GM21723 (cell line): ENCODE data around the gene C6orf89.
"Not testable (repeated sequence)": the region's sequence is repeated elsewhere in the genome, so short reads cannot be mapped to it uniquely, and the experiment has no call there.

Experiments used
- ATAC-seq: cut with Tn5 transposase; IDR thresholded peaks from one replicate; pipeline ENCODE4 v1.9.1; 2021; ENCODE audit warnings: mild to moderate bottlenecking, moderate library complexity; ENCODE audit not compliant: unreplicated experiment

Gene C6orf89

GRCh38 chr6:36920049-36920448 is 34.3 kb downstream of the C6orf89 start:
- no peak for ATAC-seq

GRCh38 chr6:36920546-36920945 is 34.8 kb downstream of the C6orf89 start:
- no peak for ATAC-seq

- no peak for ATAC-seq
Observed at GRCh38 chr6:36924131-36924530, 38.4 kb downstream of the C6orf89 start.

- ATAC-seq, result no peak
Observed at GRCh38 chr6:36924778-36925374, 39.1 kb downstream of the C6orf89 start.

- ATAC-seq, result no peak
Observed at GRCh38 chr6:36925809-36926208, 40.1 kb downstream of the C6orf89 start.

GRCh38 chr6:36926708-36927513 is 41.2 kb downstream of the C6orf89 start:
- ATAC-seq, result no peak

- no peak for ATAC-seq
Observed at GRCh38 chr6:36927691-36928546, 42.2 kb downstream of the C6orf89 start.

- no peak for ATAC-seq
Observed at GRCh38 chr6:36928547-36928918, 42.8 kb downstream of the C6orf89 start.

- no peak for ATAC-seq
Observed at GRCh38 chr6:36929152-36929551, 43.4 kb downstream of the C6orf89 start.

- no peak for ATAC-seq
Observed at GRCh38 chr6:36929607-36930006, 43.9 kb downstream of the C6orf89 start.

GRCh38 chr6:36930483-36930882 is 44.7 kb downstream of the C6orf89 start:
- no peak for ATAC-seq

- no peak for ATAC-seq
Observed at GRCh38 chr6:36933102-36933501, 47.4 kb downstream of the C6orf89 start.

- ATAC-seq, result no peak
Observed at GRCh38 chr6:36933519-36933918, 47.8 kb downstream of the C6orf89 start.

GRCh38 chr6:36934901-36935300 is 49.1 kb downstream of the C6orf89 start:
- no peak for ATAC-seq

GRCh38 chr6:36936824-36937223 is 51.1 kb downstream of the C6orf89 start:
- no peak for ATAC-seq

GRCh38 chr6:36937896-36938295 is 52.1 kb downstream of the C6orf89 start:
- no peak for ATAC-seq

- no peak for ATAC-seq
Observed at GRCh38 chr6:36938536-36938935, 52.8 kb downstream of the C6orf89 start.

- ATAC-seq, result not testable (repeated sequence)
Observed at GRCh38 chr6:36939005-36939404, 53.3 kb downstream of the C6orf89 start.

GRCh38 chr6:36940027-36940426 is 54.3 kb downstream of the C6orf89 start:
- no peak for ATAC-seq

GRCh38 chr6:36941561-36941960 is 55.8 kb downstream of the C6orf89 start:
- ATAC-seq, result not testable (repeated sequence)

- not testable (repeated sequence) for ATAC-seq
Observed at GRCh38 chr6:36942329-36942728, 56.6 kb downstream of the C6orf89 start.

- ATAC-seq, result no peak
Observed at GRCh38 chr6:36944650-36945049, 58.9 kb downstream of the C6orf89 start.
